ENCODE measurements around the gene PGC.
"Not testable (repeated sequence)": the region's sequence is repeated elsewhere in the genome, so short reads cannot be mapped to it uniquely, and the experiment has no call there.

The PGC gene

GRCh38 chr6:41774841-41775240, 27.6 kb upstream of the PGC start:
- no peak for DNase-seq

GRCh38 chr6:41771058-41771983, 24.1 kb upstream of the PGC start:
- DNase-seq: no peak

GRCh38 chr6:41770381-41771057, 23.3 kb upstream of the PGC start:
- DNase-seq: no peak

GRCh38 chr6:41769376-41769775, 22.2 kb upstream of the PGC start:
- DNase-seq: no peak

DNA sequence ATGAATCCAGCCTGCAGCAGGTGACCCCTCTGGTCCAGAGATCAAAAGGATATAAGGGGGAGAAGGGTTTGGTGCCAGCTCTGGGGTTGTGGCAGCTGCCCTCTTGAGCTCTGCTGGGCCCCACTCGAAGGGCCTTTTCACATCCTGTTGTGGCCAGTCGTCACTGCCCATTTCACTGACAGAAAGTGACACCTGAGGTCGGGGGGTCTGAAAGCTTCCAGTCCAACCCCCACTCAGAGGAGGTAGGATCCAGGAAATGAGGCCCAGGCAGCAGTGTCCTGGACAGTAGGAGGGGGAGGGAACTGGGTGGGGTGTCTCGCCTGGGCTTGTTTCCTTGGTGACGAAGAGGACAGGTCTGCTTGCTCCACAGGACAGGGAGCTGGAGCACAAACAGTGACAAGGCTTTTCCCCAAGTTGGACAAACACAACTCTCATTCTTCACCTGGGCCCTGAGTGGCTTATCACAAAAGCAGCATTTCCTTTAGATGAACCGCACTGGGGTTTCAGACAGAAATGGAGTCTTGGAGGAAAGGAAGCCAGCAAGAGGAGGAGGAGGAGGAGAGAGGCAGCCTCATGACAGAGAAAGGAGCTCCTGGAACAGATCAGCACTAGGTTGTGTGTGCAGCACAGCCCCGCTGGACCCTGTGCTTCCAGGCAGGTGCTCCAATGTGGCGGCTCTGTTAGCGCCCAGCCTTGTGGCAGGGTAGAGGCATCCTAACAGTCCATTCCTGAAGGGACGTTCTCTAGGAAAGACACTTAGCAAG, 21.5 kb upstream of the PGC start:
- no peak for DNase-seq

- no peak for DNase-seq
Observed at GRCh38 chr6:41767112-41767833, 20.1 kb upstream of the PGC start.

DNA sequence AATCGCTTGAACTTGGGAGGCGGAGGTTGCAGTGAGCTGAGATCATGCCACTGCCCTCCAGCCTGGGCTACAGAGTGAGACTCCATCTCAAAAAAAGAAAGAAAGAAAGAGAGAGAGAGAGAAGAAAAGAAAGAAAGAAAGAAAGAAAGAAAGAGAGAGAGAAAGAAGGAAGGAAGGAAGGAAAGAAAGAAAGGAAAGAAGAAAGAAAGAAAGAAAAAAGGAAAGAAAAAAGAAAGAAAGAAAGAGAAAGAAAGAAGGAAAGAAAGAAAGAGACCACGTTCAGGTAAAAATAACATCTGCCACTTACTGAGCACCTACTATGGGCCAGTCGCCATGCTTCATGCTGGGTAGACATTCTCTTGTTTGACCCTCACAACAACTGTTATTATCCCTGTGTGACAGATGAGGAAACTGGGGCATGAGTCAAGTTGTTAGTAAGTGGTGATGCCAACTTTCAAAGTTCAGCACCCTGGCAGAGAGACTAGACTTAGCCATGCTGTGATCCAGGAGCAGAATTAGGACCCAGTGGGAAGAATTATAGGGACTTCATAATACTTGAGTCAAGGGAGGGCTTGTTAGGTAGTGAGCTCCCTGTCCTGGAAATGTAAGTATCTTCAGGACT, 19.0 kb upstream of the PGC start:
- not testable (repeated sequence) for DNase-seq

- no peak for DNase-seq
Observed at GRCh38 chr6:41763470-41763869, 16.3 kb upstream of the PGC start.

DNA sequence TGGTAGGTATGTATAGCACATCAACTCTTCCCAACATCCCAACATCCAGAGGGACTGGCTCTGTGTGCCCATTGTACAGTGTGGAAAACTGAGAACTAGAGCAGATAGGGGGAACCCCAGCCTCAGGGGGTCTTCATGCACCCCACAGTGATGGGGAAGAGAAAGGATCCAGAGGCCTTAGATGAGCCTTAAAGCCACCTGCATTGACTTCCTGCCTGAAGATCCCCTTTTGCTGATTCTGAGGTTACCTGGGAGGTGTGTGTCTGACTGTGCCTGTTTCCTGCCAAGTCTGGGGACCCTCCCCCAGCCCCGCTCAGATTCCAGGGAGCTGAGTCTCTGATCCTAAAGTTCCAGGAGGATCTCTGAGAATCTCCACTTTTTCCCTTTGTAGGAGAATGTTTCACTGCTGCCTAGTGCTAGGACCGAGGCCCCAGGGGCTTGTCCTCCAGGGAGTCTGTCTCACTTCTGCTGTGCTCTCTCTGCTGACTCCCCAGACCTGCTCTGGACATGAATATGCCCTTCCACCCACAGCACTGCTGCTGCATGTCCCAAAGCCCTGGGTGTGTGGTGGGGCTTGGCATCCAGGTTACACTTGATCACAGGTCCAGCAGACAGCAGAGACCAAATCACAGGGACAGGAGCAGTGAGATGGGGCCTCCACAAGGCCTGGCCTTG, 12.8 kb upstream of the PGC start:
- DNase-seq: no peak

GRCh38 chr6:41759106-41759904, 12.1 kb upstream of the PGC start:
- DNase-seq: no peak

DNA sequence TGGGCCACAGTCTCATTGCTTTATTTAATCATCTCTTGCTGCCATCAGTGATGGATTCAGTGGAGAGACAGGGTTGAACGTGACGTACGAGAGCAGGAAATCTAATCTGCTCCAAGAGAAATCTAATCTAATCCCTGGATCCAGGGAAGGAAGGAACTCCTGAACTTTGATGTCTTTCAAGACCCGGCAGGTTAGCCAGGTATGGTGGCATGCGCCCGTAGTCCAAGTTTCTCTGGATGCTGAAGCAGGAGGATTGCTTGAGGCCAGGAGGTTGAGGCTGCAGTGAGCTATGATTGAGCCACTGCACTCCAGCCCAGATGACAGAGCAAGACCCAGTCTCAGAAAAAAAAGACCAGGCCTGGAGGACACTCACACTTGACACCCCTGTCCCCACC, 11.4 kb upstream of the PGC start:
- no peak for DNase-seq

GRCh38 chr6:41757931-41758640, 10.9 kb upstream of the PGC start:
- peak; percentile 14 for DNase-seq

GRCh38 chr6:41757271-41757670, 10.1 kb upstream of the PGC start:
- DNase-seq: no peak

GRCh38 chr6:41756354-41756753, 9.2 kb upstream of the PGC start:
- DNase-seq: no peak

DNA sequence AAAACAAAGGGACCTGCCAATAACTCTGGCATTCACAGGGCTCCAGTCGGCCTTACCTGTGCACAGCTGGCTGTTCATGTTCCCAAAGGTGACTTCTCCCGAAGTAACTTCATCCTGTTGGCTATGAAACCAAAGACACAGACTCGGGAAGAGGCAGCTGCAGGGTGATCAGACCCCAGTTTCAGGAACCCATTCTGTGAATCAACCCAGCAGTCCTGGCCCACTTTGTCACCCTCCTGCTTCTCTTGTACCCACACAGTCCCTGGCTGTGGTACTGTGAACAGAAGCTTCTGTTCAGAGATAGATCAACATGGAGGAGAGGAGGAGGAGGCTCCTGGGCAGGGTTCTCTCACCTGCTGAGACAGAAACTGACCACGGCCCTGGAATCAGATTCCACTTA, 8.7 kb upstream of the PGC start:
- DNase-seq: no peak

- no peak for DNase-seq
Observed at GRCh38 chr6:41750374-41750773, 3.2 kb upstream of the PGC start.

DNA sequence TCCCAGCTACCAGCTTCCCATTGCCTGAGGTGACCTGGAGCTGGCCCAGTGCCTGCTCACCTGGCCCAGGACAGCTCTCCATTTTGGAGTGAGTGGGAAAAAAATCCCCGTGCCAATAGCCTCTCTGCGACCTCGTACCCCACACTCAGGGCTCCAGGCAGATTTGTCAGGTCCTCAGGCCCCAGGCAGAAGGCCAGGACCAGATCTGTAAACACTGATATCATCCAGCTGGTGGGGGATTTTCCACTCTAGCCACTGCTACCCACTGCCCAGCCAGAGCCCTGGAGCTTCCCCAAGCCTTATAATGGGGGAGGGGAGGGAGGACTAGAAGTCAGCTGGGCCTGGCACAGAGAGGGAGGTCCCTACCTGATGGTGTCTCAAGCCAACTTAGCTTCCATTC, 1.3 kb upstream of the PGC start:
- no peak for DNase-seq

- no peak for DNase-seq
Observed at GRCh38 chr6:41748102-41748477, 893 bp upstream of the PGC start.

DNA sequence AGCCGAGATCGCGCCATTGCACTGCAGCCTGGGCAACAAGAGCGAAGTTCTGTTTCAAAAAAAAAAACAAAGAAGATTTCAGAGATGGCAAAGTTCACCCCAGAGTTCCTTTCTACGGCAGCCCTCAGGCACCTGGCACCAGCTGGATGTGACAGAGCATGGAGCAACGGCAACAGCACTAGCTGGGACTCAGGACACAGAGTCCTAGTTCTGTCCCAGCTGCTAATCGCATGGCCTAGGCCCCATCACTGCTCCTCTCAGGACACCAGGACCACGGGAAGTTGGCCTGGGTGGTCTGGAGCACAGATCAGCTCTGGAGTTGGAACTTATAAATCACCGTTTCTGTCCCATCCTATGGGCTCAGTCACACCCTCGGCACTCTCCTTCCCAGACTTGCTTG, 1.1 kb downstream of the PGC start:
- no peak for DNase-seq

GRCh38 chr6:41744236-41744787, 2.9 kb downstream of the PGC start:
- DNase-seq: no peak
